Loucy (cell line): ENCODE data around the gene DPYSL4.

Experiments
- H2AFZ ChIP-seq: fragments of 200-600 bp; sonication (generic); 2 replicates; pipeline ENCODE4 v1.6.0; 2016; ENCODE audit warnings: antibody characterized with exemption, mild to moderate bottlenecking, low read length, moderate library complexity
- H3F3A ChIP-seq: fragments of 200-600 bp; 2 replicates; pipeline ENCODE4 v1.6.0; 2016; ENCODE audit warnings: antibody characterized with exemption, low read depth, mild to moderate bottlenecking
- H3K27me3 ChIP-seq: fragments of 200-600 bp; sonication (generic); 2 replicates; pipeline ENCODE4 v1.6.1; 2014; ENCODE audit warnings: low read length, mild to moderate bottlenecking; ENCODE audit not compliant: insufficient read depth, poor library complexity, severe bottlenecking
- H3K36me3 ChIP-seq: fragments of 200-600 bp; sonication (generic); 2 replicates; pipeline ENCODE4 v1.6.1; 2016; ENCODE audit warnings: low read length; ENCODE audit not compliant: insufficient read depth
- H3K4me1 ChIP-seq: fragments of 200-600 bp; sonication (generic); 2 replicates; pipeline ENCODE4 v1.5.1; 2014; ENCODE audit warnings: low read length, mild to moderate bottlenecking; ENCODE audit not compliant: insufficient read depth, poor library complexity, severe bottlenecking
- H3K4me2 ChIP-seq: fragments of 200-600 bp; sonication (generic); 2 replicates; pipeline ENCODE4 v1.6.0; 2014; ENCODE audit warnings: antibody characterized with exemption, low read length, low read depth, mild to moderate bottlenecking; ENCODE audit not compliant: poor library complexity, severe bottlenecking
- H3K4me3 ChIP-seq: fragments of 200-600 bp; sonication (generic); 2 replicates; pipeline ENCODE4 v1.5.1; 2014; ENCODE audit warnings: low read length, mild to moderate bottlenecking, mixed read lengths; ENCODE audit not compliant: poor library complexity, severe bottlenecking
- H3K79me2 ChIP-seq: fragments of 200-600 bp; sonication (generic); 2 replicates; pipeline ENCODE4 v1.6.1; 2014; ENCODE audit warnings: low read length; ENCODE audit not compliant: insufficient read depth
- H3K9ac ChIP-seq: fragments of 200-600 bp; sonication (generic); 2 replicates; pipeline ENCODE4 v1.6.0; 2014; ENCODE audit warnings: mild to moderate bottlenecking, low read depth, low read length, moderate library complexity; ENCODE audit not compliant: poor library complexity, severe bottlenecking
- H3K9me2 ChIP-seq: fragments of 200-600 bp; sonication (generic); replicated peaks from 2 replicates; pipeline ENCODE4 v1.6.1; 2016; ENCODE audit warnings: low read depth, low read length, mixed read lengths
- H3K9me3 ChIP-seq: fragments of 200-600 bp; sonication (generic); 2 replicates; pipeline ENCODE4 v1.6.1; 2014; ENCODE audit warnings: mild to moderate bottlenecking, antibody characterized with exemption, low read length, low read depth; ENCODE audit not compliant: insufficient read depth
- H4K20me1 ChIP-seq: fragments of 200-600 bp; sonication (generic); 2 replicates; pipeline ENCODE4 v1.6.0; 2014; ENCODE audit warnings: antibody characterized with exemption, low read length, mild to moderate bottlenecking; ENCODE audit not compliant: insufficient read depth, poor library complexity, severe bottlenecking
- CTCF ChIP-seq: fragments of 200-600 bp; sonication (generic); conservative IDR thresholded peaks from 2 replicates; pipeline ENCODE4 v1.5.1; 2014; ENCODE audit warnings: mild to moderate bottlenecking, antibody characterized with exemption, low read length
- EZH2phosphoT487 ChIP-seq: fragments of 200-600 bp; IDR thresholded peaks from 2 replicates; pipeline ENCODE4 v1.6.1; 2018; ENCODE audit warnings: antibody characterized with exemption, mild to moderate bottlenecking, moderate library complexity, borderline replicate concordance

Gene DPYSL4

DNA sequence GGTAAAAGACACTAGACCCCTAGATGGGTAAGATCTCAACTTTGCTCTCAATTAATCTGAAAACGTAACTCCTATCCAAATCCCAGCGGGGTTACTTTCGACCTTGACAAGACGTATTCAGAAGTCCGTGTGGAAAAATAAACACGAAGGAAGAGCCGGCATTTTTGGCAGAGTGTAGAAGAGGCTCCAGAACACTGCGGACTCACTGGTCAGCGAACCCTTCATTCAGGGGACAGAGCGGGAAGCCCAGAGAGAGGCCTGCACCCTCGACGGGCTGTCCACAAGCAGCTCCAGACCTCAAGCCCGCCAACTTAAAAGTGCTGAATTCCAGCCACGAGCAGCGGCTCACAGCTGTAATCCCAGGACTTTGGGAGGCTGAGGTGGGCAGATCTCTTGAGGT is 54.7 kb downstream of the DPYSL4 start:
- no peak for TF ChIP-seq CTCF
- TF ChIP-seq EZH2phosphoT487, result no peak
- Histone ChIP-seq H2AFZ (no peak overlapping the region), H3K4me3 (no peak overlapping the region), H3K27me3 (no peaks in the 10 kb centered on the region), H3K36me3 (no peaks in the 10 kb centered on the region), H3K4me2 (no peak overlapping the region), H4K20me1 (no peaks in the 10 kb centered on the region), H3K9me2 (no peaks in the 10 kb centered on the region), H3K79me2 (no peaks in the 10 kb centered on the region), H3F3A (no peaks in the 10 kb centered on the region), H3K4me1 (no peaks in the 10 kb centered on the region), H3K9ac (no peak overlapping the region), H3K9me3 (no peaks in the 10 kb centered on the region)

GRCh38 chr10:132242103-132242840 is 55.5 kb downstream of the DPYSL4 start:
- Histone ChIP-seq H3F3A (no peaks in the 10 kb centered on the region), H3K9ac (no peak overlapping the region), H3K9me3 (no peaks in the 10 kb centered on the region), H3K36me3 (no peaks in the 10 kb centered on the region), H3K27me3 (no peaks in the 10 kb centered on the region), H3K79me2 (no peaks in the 10 kb centered on the region), H4K20me1 (no peaks in the 10 kb centered on the region), H3K9me2 (no peaks in the 10 kb centered on the region), H2AFZ (no peak overlapping the region), H3K4me1 (no peaks in the 10 kb centered on the region), H3K4me2 (no peak overlapping the region), H3K4me3 (no peak overlapping the region)
- TF ChIP-seq CTCF (no peak), EZH2phosphoT487 (no peak)

DNA sequence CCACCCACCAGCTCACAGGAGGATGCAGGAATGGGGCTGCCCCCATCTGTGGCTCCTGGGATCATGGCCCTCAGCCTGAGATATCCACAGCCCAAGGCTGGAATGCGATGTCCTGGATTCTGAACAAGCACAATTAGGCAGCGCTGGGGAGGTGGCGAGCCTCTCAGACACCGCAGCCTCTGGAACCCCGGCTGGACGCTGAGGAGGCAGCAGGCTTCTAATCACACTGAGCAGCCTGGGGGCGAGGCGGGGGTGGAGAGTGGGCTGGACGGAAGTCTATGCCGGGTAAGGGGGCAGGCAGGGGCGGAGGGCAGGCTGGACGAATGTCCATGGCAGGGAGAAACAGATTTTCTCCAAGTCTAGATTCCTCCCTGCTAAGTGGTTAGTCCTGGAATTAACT is 56.4 kb downstream of the DPYSL4 start:
- no peaks in the 10 kb centered on the region for H4K20me1 ChIP-seq
- no peaks in the 10 kb centered on the region for H3K4me1 ChIP-seq
- H3K4me2 ChIP-seq, result no peak overlapping the region
- no peaks in the 10 kb centered on the region for H3K36me3 ChIP-seq
- no peak overlapping the region for H3K4me3 ChIP-seq
- no peak for TF ChIP-seq EZH2phosphoT487
- no peak for TF ChIP-seq CTCF
- H3K9me2 ChIP-seq, result no peaks in the 10 kb centered on the region
- no peaks in the 10 kb centered on the region for H3F3A ChIP-seq
- H3K9ac ChIP-seq, result no peak overlapping the region
- no peak overlapping the region for H2AFZ ChIP-seq
- H3K27me3 ChIP-seq, result no peaks in the 10 kb centered on the region
- no peaks in the 10 kb centered on the region for H3K9me3 ChIP-seq
- no peaks in the 10 kb centered on the region for H3K79me2 ChIP-seq
